Upper lobe of left lung (tissue), 4 donors: Measurements from ENCODE around the gene YAP1.

Experiments used
- POLR2AphosphoS5 ChIP-seq, 2 donors: sonication (generic); formaldehyde crosslinking; IDR thresholded peaks; one replicate each; pipeline ENCODE4 v1.5.1; 2017; ENCODE audit warnings: antibody characterized with exemption in 2 of 2
- TF ChIP-seq, protein P1 (sequence below), 6 experiments: fragments of 450-650 bp in 4 of 6; fragments of 200-600 bp in 2 of 6; sonication (generic) in 2 of 6; IDR thresholded peaks; one replicate each; pipeline ENCODE4 v1.5.1; 2016 to 2019; ENCODE audit warnings: antibody characterized with exemption in 6 of 6

DNA sequence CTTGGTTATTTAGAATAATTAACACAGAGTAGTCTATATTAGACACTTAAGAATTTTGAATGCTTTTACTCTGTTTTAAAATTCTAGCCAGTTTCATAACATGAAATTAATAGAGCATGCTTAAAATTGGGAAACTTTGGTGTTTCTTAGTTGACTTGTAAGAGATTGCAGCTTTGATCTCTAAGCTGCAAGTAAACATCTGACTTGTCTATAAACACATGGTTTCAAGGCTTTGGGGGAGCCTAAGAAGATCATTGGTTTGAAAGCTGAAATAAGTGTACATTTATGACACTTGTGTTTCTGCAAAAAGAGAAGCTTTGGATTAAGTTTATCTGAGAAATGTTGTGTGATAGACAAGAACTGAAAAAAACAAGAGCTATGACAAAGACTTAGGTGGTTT lies 37.8 kb downstream of the YAP1 start:
- TF ChIP-seq POLR2AphosphoS5 (IDR thresholded peaks at IDR 0.05), result no peak
- TF ChIP-seq, protein P1, sequence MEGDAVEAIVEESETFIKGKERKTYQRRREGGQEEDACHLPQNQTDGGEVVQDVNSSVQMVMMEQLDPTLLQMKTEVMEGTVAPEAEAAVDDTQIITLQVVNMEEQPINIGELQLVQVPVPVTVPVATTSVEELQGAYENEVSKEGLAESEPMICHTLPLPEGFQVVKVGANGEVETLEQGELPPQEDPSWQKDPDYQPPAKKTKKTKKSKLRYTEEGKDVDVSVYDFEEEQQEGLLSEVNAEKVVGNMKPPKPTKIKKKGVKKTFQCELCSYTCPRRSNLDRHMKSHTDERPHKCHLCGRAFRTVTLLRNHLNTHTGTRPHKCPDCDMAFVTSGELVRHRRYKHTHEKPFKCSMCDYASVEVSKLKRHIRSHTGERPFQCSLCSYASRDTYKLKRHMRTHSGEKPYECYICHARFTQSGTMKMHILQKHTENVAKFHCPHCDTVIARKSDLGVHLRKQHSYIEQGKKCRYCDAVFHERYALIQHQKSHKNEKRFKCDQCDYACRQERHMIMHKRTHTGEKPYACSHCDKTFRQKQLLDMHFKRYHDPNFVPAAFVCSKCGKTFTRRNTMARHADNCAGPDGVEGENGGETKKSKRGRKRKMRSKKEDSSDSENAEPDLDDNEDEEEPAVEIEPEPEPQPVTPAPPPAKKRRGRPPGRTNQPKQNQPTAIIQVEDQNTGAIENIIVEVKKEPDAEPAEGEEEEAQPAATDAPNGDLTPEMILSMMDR (IDR thresholded peaks at IDR 0.05), result no peak
